Endothelial cell of umbilical vein (primary cell): ENCODE data around the gene SH3PXD2B. TPM values are rescaled to one million over a fixed set of nuclear protein-coding genes. Genes with fewer than 3 reads are reported as not detected.

Experiments used
- BruUV-seq: library from RNA; stranded (reverse); fragments of 400-500 nt; replicated peaks from 2 replicates; lab custom pipeline; 2021; lab: Mats Ljungman, UMichigan
- CTCF ChIA-PET: fragments of 300-600, 350-600 bp; sonication (Branson Sonifier 250); formaldehyde crosslinking; loops from one replicate; lab custom pipeline; 2021; ENCODE audit warnings: antibody characterized with exemption, inconsistent platforms; lab: Charles Lee
- POLR2A ChIA-PET: fragments of 300-600, 350-600 bp; sonication (Branson Sonifier 250); formaldehyde crosslinking; loops from one replicate; lab custom pipeline; 2021; ENCODE audit warnings: antibody characterized with exemption, inconsistent platforms; lab: Charles Lee
- DNase-seq: peaks from one replicate; pipeline ENCODE4 v3.0.0-alpha.2; 2011; ENCODE audit warnings: low read depth, low spot score
- FAIRE-seq: peaks from 2 replicates; lab custom pipeline; 2011; peaks lifted over from hg19 to GRCh38; lab: Jason Lieb, UNC
- H2AFZ ChIP-seq: 2 replicates; pipeline ENCODE4 v1.6.0; 2012; ENCODE audit warnings: low read depth, low read length, control low read depth, inconsistent platforms
- H3K27ac ChIP-seq: 2 replicates; pipeline ENCODE4 v1.5.1; 2011; ENCODE audit warnings: low read depth, mild to moderate bottlenecking, control low read depth, low read length, moderate library complexity; ENCODE audit not compliant: insufficient read depth
- H3K27me3 ChIP-seq, 2 experiments: 2 replicates each; pipeline versions ENCODE4 v1.6.0 to v1.6.1; 2011; ENCODE audit warnings: low read length in 2 of 2, mixed read lengths in 1 of 2; ENCODE audit not compliant: control insufficient read depth in 2 of 2, insufficient read depth in 2 of 2
- H3K36me3 ChIP-seq, 2 experiments: 2 replicates in 1 of 2; 3 replicates in 1 of 2; pipeline ENCODE4 v1.5.1; 2011; ENCODE audit warnings: low read length in 2 of 2, mild to moderate bottlenecking in 1 of 2, moderate library complexity in 1 of 2; ENCODE audit not compliant: control insufficient read depth in 2 of 2, insufficient read depth in 2 of 2; ENCODE audit errors: extremely low read depth in 1 of 2
- H3K4me1 ChIP-seq: 3 replicates; pipeline ENCODE4 v1.5.1; 2011; ENCODE audit warnings: mild to moderate bottlenecking, low read length; ENCODE audit not compliant: control insufficient read depth, insufficient read depth; ENCODE audit errors: extremely low read depth
- H3K4me2 ChIP-seq: 2 replicates; pipeline ENCODE4 v1.6.1; 2011; ENCODE audit warnings: low read length, control low read depth, mixed read lengths; ENCODE audit not compliant: insufficient read depth
- H3K4me3 ChIP-seq, 3 experiments: fragments of 200-600 bp in 1 of 3; sonication (generic), shearing (Covaris generic) in 1 of 3; replicated peaks in 1 of 3; 2 replicates each; pipeline ENCODE4 v1.5.1; 2011 to 2016; ENCODE audit warnings: control low read depth in 3 of 3, low read length in 3 of 3, mild to moderate bottlenecking in 2 of 3, inconsistent platforms in 1 of 3, low read depth in 1 of 3, moderate library complexity in 1 of 3; ENCODE audit not compliant: insufficient read depth in 1 of 3
- H3K79me2 ChIP-seq: 2 replicates; pipeline ENCODE4 v1.6.0; 2012; ENCODE audit warnings: low read length, inconsistent platforms; ENCODE audit not compliant: control insufficient read depth, insufficient read depth
- H3K9ac ChIP-seq: replicated peaks from 2 replicates; pipeline ENCODE3; 2011; ENCODE audit warnings: low read length, control low read depth; ENCODE audit not compliant: insufficient read depth; ENCODE audit errors: extremely low read depth
- H3K9me1 ChIP-seq: replicated peaks from 3 replicates; pipeline ENCODE4 v1.6.0; 2011; ENCODE audit warnings: mild to moderate bottlenecking, low read length; ENCODE audit not compliant: control insufficient read depth, insufficient read depth; ENCODE audit errors: extremely low read depth
- H3K9me3 ChIP-seq: replicated peaks from 2 replicates; pipeline ENCODE4 v1.5.1; 2012; ENCODE audit warnings: low read length, inconsistent platforms; ENCODE audit not compliant: control insufficient read depth, insufficient read depth
- H4K20me1 ChIP-seq: replicated peaks from 2 replicates; pipeline ENCODE3; 2011; ENCODE audit warnings: mild to moderate bottlenecking, low read length; ENCODE audit not compliant: control insufficient read depth, insufficient read depth; ENCODE audit errors: extremely low read depth
- CTCF ChIP-seq, 2 donors: IDR thresholded peaks; 1 replicate in 1 of 2; 2 replicates in 1 of 2; pipeline ENCODE4 v1.5.1; 2011; ENCODE audit warnings: low read length in 2 of 2, mild to moderate bottlenecking in 2 of 2, moderate library complexity in 2 of 2, control low read depth in 1 of 2, inconsistent platforms in 1 of 2, low read depth in 1 of 2; ENCODE audit not compliant: insufficient read depth in 1 of 2; ENCODE audit errors: extremely low read depth in 1 of 2
- EZH2 ChIP-seq: IDR thresholded peaks from 2 replicates; pipeline ENCODE4 v1.6.1; 2012; ENCODE audit warnings: borderline replicate concordance, low read depth, mild to moderate bottlenecking, moderate library complexity, low read length, inconsistent platforms; ENCODE audit not compliant: severe bottlenecking
- FOS ChIP-seq: IDR thresholded peaks from 2 replicates; pipeline ENCODE4 v1.6.1; 2011; ENCODE audit warnings: mild to moderate bottlenecking, low read length, moderate library complexity, borderline replicate concordance; ENCODE audit not compliant: insufficient read depth
- GATA2 ChIP-seq: IDR thresholded peaks from 2 replicates; pipeline ENCODE4 v1.7.0; 2011; ENCODE audit warnings: low read depth, mild to moderate bottlenecking, moderate library complexity, mixed read lengths, low read length; ENCODE audit not compliant: insufficient read length, insufficient read depth
- JUN ChIP-seq: IDR thresholded peaks from 2 replicates; pipeline ENCODE4 v1.6.1; 2011; ENCODE audit warnings: borderline replicate concordance, low read depth; ENCODE audit not compliant: insufficient read length, insufficient read depth
- MAX ChIP-seq: IDR thresholded peaks from 2 replicates; pipeline ENCODE4 v1.6.1; 2011; ENCODE audit not compliant: insufficient read depth, insufficient read length
- MYC ChIP-seq: IDR thresholded peaks from one replicate; pipeline ENCODE4 v1.6.1; 2011; ENCODE audit warnings: mild to moderate bottlenecking, low read depth, low read length
- POLR2A ChIP-seq: IDR thresholded peaks from 2 replicates; pipeline ENCODE4 v1.6.1; 2012; ENCODE audit warnings: low read depth, mild to moderate bottlenecking, control low read depth, low read length
- POLR2AphosphoS5 ChIP-seq: IDR thresholded peaks from 2 replicates; pipeline ENCODE4 v1.6.1; 2012; ENCODE audit warnings: low read depth, mild to moderate bottlenecking, control low read depth, low read length, moderate library complexity; ENCODE audit not compliant: insufficient read depth
- dilution Hi-C: fragments of 300-500 bp; cut with MboI; formaldehyde crosslinking; loops from one replicate; pipeline ENCODE4 v1.15.0; 2019; ENCODE audit warnings: low sequenced_read_pairs; ENCODE audit not compliant: extremely low pct_ligation_motif_present
- intact Hi-C: fragments of 100-400 bp; cut with micrococcal nuclease; formaldehyde crosslinking; loops from one replicate; pipeline ENCODE4 v1.10.0; 2022
- polyA plus RNA-seq, 4 experiments: library from polyadenylated mRNA; depleted of rRNA in 3 of 4; stranded (reverse) in 3 of 4; unstranded in 1 of 4; fragments of >200 nt; gene quantifications; 2 replicates each; pipeline versions ENCODE4 v1.2.1 to v1.2.3, GENCODE V29; 2011 to 2012; ENCODE audit warnings: missing spikeins in 1 of 4
- total RNA-seq: library from RNA; stranded (reverse); gene quantifications from 2 replicates; pipeline ENCODE4 v1.2.3, GENCODE V29; 2021

SH3PXD2B gene
- total and polyA plus RNA-seq, 2 donors (not counting 3 experiments of a cell fraction or from before 2014, with no cell fraction given), result 23.5 to 66.3 TPM

GRCh38 chr5:172395483-172395882 is 58.8 kb downstream of the SH3PXD2B start:
- H3K4me3 ChIP-seq, result no peak overlapping the region
- peak; percentile 58 for DNase-seq
- CTCF ChIA-PET, result interaction anchor here (0.7 to 1.4 kb wide), 3 partner anchors 10 to 56 kb away, joined by 3 to 4 read pairs (median 4); no protein-coding TSS in a partner anchor

More at GRCh38 chr5:172395483-172395882, 58.8 kb downstream of the SH3PXD2B start:
- Histone ChIP-seq H3K9me3 (no peaks in the 10 kb centered on the region), H3K79me2 (peaks cover 4% of the 10 kb centered on the region), H3K9ac (no peak overlapping the region), H3K27me3 (no peaks in the 10 kb centered on the region), H3K4me2 (peak overlapping the region; percentile 29), H3K4me1 (peaks cover 15% of the 10 kb centered on the region), H3K9me1 (no peaks in the 10 kb centered on the region), H3K27ac (peak overlapping the region; percentile 21), H2AFZ (no peak overlapping the region), H3K36me3 (peaks cover 10 to 16% of the 10 kb centered on the region in 2 experiments), H4K20me1 (no peaks in the 10 kb centered on the region)
- TF ChIP-seq GATA2 (peak; percentile 92), JUN (peak; percentile 42), POLR2AphosphoS5 (peak; percentile 39), EZH2 (no peak), FOS (peak; percentile 89), CTCF (IDR thresholded peaks at IDR 0.05; ENCODE audit: extremely low read depth in 1 of 2, insufficient read depth in 1 of 2, low read depth in 1 of 2, low read length in 2 of 2) (no peak), MYC (no peak), MAX (no peak), POLR2A (peak; percentile 37)
- intact Hi-C loops, result loop anchor here (1.0 to 5.0 kb wide), 2 partner anchors 17 to 47 kb away; no protein-coding TSS in a partner anchor
- peak; percentile 75 for FAIRE-seq
- dilution Hi-C loops, result no loop called here
- BruUV-seq, result no TSS peak
- POLR2A ChIA-PET, result no interaction called here
